SK-N-SH (cell line): ENCODE data around the gene SPSB4.

Source experiments
- EP300 ChIP-seq, 2 experiments: IDR thresholded peaks; 2 replicates each; pipeline versions ENCODE4 v1.4.0 to v1.6.1; 2012; ENCODE audit warnings: borderline replicate concordance in 1 of 2, low read depth in 1 of 2, low read length in 1 of 2
- EZH2phosphoT487 ChIP-seq: fragments of 200-600 bp; sonication (generic); IDR thresholded peaks from 2 replicates; pipeline ENCODE4 v1.6.1; 2017; ENCODE audit warnings: low read depth, mixed run types, mild to moderate bottlenecking, antibody characterized with exemption, moderate library complexity, borderline replicate concordance
- FOXJ3 ChIP-seq: sonication (generic); formaldehyde crosslinking; IDR thresholded peaks from 2 replicates; pipeline ENCODE4 v1.5.1; 2020; ENCODE audit warnings: mild to moderate bottlenecking, missing genetic modification reagents
- GATA2 ChIP-seq: sonication (generic); formaldehyde crosslinking; IDR thresholded peaks from 2 replicates; pipeline ENCODE4 v1.5.0; 2020; ENCODE audit warnings: mild to moderate bottlenecking, missing genetic modification reagents
- MXI1 ChIP-seq: IDR thresholded peaks from 2 replicates; pipeline ENCODE4 v1.6.1; 2012; ENCODE audit warnings: mild to moderate bottlenecking, low read depth, low read length, improper control_type of control experiment
- RXRA ChIP-seq: IDR thresholded peaks from 2 replicates; pipeline ENCODE4 v1.4.0; 2012; ENCODE audit warnings: low read depth, mild to moderate bottlenecking, borderline replicate concordance
- TAF1 ChIP-seq: IDR thresholded peaks from 2 replicates; pipeline ENCODE4 v1.6.1; 2012; ENCODE audit warnings: low read depth, mild to moderate bottlenecking, low read length, moderate library complexity, borderline replicate concordance
- TEAD4 ChIP-seq: IDR thresholded peaks from 2 replicates; pipeline ENCODE4 v1.4.0; 2012; ENCODE audit warnings: mild to moderate bottlenecking, borderline replicate concordance; ENCODE audit not compliant: insufficient read depth
- YY1 ChIP-seq: IDR thresholded peaks from 2 replicates; pipeline ENCODE4 v1.4.0; 2012; ENCODE audit warnings: low read depth, mild to moderate bottlenecking
- TF ChIP-seq, protein P1 (sequence below): IDR thresholded peaks from 2 replicates; pipeline ENCODE4 v1.4.0; 2012; ENCODE audit warnings: low read depth
- TF ChIP-seq, protein P2 (sequence below): fragments of 200-600 bp; sonication (generic); IDR thresholded peaks from 2 replicates; pipeline ENCODE4 v1.6.1; 2017; ENCODE audit warnings: antibody characterized with exemption, mild to moderate bottlenecking, moderate library complexity
- TF ChIP-seq, protein P3 (sequence below): IDR thresholded peaks from 2 replicates; pipeline ENCODE4 v1.6.1; 2012; ENCODE audit warnings: mild to moderate bottlenecking, low read depth, low read length, moderate library complexity
- TF ChIP-seq, protein P4 (sequence below): fragments of 150-350 bp; IDR thresholded peaks from 2 replicates; pipeline ENCODE4 v1.6.1; 2016; ENCODE audit warnings: mild to moderate bottlenecking, low read depth, low read length

DNA sequence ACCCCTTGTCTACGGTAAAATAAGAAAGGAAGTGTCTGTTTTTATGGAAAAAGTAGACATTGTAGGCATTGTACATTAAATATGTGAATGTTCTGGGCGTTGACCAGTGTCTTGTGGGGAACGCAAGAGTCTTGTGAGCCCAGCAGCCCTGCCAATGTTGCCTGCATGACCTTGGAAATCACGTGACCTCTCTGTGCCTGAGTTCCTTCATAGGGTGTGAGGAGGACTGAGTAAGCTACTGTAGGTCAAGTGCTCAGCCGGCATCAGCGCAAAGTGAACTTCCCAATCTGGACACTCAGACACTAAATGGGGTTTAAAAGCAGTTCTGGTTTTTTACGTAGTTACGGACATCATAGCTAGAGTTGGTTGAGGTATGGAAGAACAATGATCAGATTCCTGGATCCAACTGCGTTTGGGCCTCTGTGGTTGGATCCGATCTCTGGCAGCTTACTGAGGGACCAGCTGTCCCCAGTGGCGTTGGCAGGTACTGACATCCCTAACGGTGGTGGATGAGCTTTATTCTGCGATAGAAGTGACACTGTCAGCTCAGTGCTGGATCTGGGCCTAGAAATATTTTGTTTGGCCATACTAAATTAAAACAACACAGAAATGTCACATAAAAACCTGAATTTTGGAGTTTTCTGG, 63.8 kb downstream of the SPSB4 start:
- TF ChIP-seq EZH2phosphoT487 (no peak), FOXJ3 (CRISPR knock-in tag) (no peak), YY1 (no peak), TAF1 (no peak), EP300 (IDR thresholded peaks at IDR 0.05; ENCODE audit: borderline replicate concordance in 1 of 2, low read depth in 1 of 2, low read length in 1 of 2) (no peak), RXRA (no peak), GATA2 (CRISPR knock-in tag) (no peak), MXI1 (no peak), TEAD4 (no peak)
- TF ChIP-seq, protein P1, sequence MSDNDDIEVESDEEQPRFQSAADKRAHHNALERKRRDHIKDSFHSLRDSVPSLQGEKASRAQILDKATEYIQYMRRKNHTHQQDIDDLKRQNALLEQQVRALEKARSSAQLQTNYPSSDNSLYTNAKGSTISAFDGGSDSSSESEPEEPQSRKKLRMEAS = no peak
- TF ChIP-seq, protein P2, sequence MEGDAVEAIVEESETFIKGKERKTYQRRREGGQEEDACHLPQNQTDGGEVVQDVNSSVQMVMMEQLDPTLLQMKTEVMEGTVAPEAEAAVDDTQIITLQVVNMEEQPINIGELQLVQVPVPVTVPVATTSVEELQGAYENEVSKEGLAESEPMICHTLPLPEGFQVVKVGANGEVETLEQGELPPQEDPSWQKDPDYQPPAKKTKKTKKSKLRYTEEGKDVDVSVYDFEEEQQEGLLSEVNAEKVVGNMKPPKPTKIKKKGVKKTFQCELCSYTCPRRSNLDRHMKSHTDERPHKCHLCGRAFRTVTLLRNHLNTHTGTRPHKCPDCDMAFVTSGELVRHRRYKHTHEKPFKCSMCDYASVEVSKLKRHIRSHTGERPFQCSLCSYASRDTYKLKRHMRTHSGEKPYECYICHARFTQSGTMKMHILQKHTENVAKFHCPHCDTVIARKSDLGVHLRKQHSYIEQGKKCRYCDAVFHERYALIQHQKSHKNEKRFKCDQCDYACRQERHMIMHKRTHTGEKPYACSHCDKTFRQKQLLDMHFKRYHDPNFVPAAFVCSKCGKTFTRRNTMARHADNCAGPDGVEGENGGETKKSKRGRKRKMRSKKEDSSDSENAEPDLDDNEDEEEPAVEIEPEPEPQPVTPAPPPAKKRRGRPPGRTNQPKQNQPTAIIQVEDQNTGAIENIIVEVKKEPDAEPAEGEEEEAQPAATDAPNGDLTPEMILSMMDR = peak; percentile 28; the same call in 1 of the 2 replicates
- TF ChIP-seq, protein P3, sequence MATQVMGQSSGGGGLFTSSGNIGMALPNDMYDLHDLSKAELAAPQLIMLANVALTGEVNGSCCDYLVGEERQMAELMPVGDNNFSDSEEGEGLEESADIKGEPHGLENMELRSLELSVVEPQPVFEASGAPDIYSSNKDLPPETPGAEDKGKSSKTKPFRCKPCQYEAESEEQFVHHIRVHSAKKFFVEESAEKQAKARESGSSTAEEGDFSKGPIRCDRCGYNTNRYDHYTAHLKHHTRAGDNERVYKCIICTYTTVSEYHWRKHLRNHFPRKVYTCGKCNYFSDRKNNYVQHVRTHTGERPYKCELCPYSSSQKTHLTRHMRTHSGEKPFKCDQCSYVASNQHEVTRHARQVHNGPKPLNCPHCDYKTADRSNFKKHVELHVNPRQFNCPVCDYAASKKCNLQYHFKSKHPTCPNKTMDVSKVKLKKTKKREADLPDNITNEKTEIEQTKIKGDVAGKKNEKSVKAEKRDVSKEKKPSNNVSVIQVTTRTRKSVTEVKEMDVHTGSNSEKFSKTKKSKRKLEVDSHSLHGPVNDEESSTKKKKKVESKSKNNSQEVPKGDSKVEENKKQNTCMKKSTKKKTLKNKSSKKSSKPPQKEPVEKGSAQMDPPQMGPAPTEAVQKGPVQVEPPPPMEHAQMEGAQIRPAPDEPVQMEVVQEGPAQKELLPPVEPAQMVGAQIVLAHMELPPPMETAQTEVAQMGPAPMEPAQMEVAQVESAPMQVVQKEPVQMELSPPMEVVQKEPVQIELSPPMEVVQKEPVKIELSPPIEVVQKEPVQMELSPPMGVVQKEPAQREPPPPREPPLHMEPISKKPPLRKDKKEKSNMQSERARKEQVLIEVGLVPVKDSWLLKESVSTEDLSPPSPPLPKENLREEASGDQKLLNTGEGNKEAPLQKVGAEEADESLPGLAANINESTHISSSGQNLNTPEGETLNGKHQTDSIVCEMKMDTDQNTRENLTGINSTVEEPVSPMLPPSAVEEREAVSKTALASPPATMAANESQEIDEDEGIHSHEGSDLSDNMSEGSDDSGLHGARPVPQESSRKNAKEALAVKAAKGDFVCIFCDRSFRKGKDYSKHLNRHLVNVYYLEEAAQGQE = no peak
- TF ChIP-seq, protein P4, sequence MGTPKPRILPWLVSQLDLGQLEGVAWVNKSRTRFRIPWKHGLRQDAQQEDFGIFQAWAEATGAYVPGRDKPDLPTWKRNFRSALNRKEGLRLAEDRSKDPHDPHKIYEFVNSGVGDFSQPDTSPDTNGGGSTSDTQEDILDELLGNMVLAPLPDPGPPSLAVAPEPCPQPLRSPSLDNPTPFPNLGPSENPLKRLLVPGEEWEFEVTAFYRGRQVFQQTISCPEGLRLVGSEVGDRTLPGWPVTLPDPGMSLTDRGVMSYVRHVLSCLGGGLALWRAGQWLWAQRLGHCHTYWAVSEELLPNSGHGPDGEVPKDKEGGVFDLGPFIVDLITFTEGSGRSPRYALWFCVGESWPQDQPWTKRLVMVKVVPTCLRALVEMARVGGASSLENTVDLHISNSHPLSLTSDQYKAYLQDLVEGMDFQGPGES = no peak
